Tibial nerve (tissue), 4 donors: ENCODE data around the gene MGLL. TPM values are rescaled to one million over a fixed set of nuclear protein-coding genes. Genes with fewer than 3 reads are reported as not detected.

Experiments
- DNase-seq, 2 donors: peaks; one replicate each; pipeline ENCODE4 v3.0.0-alpha.2; 2019; ENCODE audit warnings: low spot score in 2 of 2
- H3K27ac ChIP-seq, 4 donors: fragments of 200-600 bp; sonication (generic) in 3 of 4; one replicate each; pipeline ENCODE4 v1.5.1; 2017 to 2019; ENCODE audit warnings: mild to moderate bottlenecking in 1 of 4
- H3K27me3 ChIP-seq, 2 donors: fragments of 200-600 bp; sonication (generic) in 1 of 2; one replicate each; pipeline versions ENCODE4 v1.5.1 to v1.6.0; 2017 to 2019
- H3K36me3 ChIP-seq, 3 donors: fragments of 200-600 bp; sonication (generic); one replicate each; pipeline ENCODE4 v1.5.1; 2018 to 2019
- H3K4me1 ChIP-seq, 4 donors: fragments of 200-600 bp; sonication (generic) in 3 of 4; one replicate each; pipeline ENCODE4 v1.5.1; 2017 to 2019
- H3K4me3 ChIP-seq, 4 donors: fragments of 200-600 bp; sonication (generic) in 3 of 4; one replicate each; pipeline ENCODE4 v1.5.1; 2017 to 2019; ENCODE audit warnings: mild to moderate bottlenecking in 1 of 4, moderate library complexity in 1 of 4
- H3K9me3 ChIP-seq, 4 donors: fragments of 200-600 bp; sonication (generic) in 3 of 4; one replicate each; pipeline ENCODE4 v1.5.1; 2017 to 2019
- EP300 ChIP-seq, 2 donors: sonication (generic); formaldehyde crosslinking; IDR thresholded peaks; one replicate each; pipeline ENCODE4 v1.6.1; 2017; ENCODE audit warnings: antibody characterized with exemption in 2 of 2, mild to moderate bottlenecking in 1 of 2
- POLR2A ChIP-seq, 2 donors: fragments of 450-650 bp; IDR thresholded peaks; one replicate each; pipeline ENCODE4 v1.6.1; 2017; ENCODE audit warnings: antibody characterized with exemption in 2 of 2, mild to moderate bottlenecking in 2 of 2, moderate library complexity in 2 of 2
- WGBS, 2 donors: methylation state at CpG; one replicate each; pipeline ENCODE4 v1.1.5; 2018; 5-methylcytosine and 5-hydroxymethylcytosine counted together
- total RNA-seq, 4 donors: library from RNA; depleted of rRNA; stranded (reverse); fragments of >200 nt; gene quantifications; one replicate each; pipeline ENCODE4 v1.1.0, GENCODE V29; 2016
- TF ChIP-seq, protein P1 (sequence below), 5 experiments: fragments of 200-600 bp in 3 of 5; fragments of 450-650 bp in 2 of 5; sonication (generic) in 3 of 5; IDR thresholded peaks; one replicate each; pipeline ENCODE4 v1.5.1; 2016 to 2019; ENCODE audit warnings: antibody characterized with exemption in 5 of 5, mild to moderate bottlenecking in 3 of 5, moderate library complexity in 2 of 5

The MGLL gene
- total RNA-seq, 4 donors from 2014 or later: 67.5 to 96.6 (median 86.1) TPM

DNA sequence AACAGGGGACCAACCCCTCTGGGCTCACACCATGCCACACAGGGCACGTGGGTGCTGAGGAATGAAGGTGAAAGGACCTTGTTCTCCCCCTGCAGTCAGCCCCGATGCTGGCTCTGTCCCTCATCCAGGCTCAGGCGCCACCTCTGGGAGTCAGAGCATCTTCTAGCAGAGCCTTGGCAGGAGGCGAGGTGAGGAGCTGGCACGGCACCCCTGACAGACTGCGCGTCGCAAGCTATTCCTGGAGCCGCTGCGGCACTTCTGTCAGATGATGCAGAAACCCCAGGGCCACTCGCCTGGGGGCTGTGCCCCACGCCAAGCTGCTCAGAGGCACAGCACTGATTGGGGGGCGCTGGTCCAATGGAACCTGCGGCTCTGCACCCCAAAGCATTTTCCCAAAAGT, 62.0 kb downstream of the MGLL start:
- TF ChIP-seq POLR2A (IDR thresholded peaks at IDR 0.05): no peak
- Histone ChIP-seq H3K27ac (no peak overlapping the region), H3K9me3 (no peaks in the 10 kb centered on the region), H3K36me3 (peaks cover 0 to 13% (median 0%) of the 10 kb centered on the region in 3 donors), H3K4me1 (peaks cover 0 to 33% (median 23%) of the 10 kb centered on the region in 4 donors), H3K4me3 (no peak overlapping the region), H3K27me3 (no peaks in the 10 kb centered on the region)
- no peak for DNase-seq
- WGBS, 2 donors: 94 to 95% methylated on average over 7 to 10 of the region's 14 CpGs

DNA sequence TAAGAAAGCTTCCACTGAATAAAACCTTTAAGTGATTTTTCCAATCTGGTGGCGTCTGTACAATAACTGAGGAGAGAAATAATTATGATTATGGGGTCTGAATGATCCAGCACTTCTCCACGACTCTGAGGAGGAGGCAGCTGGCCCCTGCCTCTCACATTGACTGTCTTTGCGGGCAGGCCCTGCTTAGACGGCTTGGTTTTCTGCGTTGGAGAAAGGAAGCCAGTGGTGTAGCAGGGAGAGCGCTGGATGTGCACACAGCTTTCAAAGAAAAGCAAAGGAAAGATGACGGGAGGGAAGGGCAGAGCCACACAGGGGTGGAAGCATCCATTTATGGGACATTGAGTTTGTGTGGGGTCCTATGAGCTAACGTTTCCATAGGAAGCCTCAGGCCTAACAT, 62.5 kb downstream of the MGLL start:
- Histone ChIP-seq H3K36me3 (peaks cover 0 to 13% (median 0%) of the 10 kb centered on the region in 3 donors), H3K4me1 (peaks cover 0 to 33% (median 23%) of the 10 kb centered on the region in 4 donors), H3K27ac (no peak overlapping the region), H3K27me3 (no peaks in the 10 kb centered on the region), H3K9me3 (no peaks in the 10 kb centered on the region), H3K4me3 (no peak overlapping the region)
- TF ChIP-seq EP300 (IDR thresholded peaks at IDR 0.05) (no peak), POLR2A (IDR thresholded peaks at IDR 0.05) (no peak)
- TF ChIP-seq, protein P1, sequence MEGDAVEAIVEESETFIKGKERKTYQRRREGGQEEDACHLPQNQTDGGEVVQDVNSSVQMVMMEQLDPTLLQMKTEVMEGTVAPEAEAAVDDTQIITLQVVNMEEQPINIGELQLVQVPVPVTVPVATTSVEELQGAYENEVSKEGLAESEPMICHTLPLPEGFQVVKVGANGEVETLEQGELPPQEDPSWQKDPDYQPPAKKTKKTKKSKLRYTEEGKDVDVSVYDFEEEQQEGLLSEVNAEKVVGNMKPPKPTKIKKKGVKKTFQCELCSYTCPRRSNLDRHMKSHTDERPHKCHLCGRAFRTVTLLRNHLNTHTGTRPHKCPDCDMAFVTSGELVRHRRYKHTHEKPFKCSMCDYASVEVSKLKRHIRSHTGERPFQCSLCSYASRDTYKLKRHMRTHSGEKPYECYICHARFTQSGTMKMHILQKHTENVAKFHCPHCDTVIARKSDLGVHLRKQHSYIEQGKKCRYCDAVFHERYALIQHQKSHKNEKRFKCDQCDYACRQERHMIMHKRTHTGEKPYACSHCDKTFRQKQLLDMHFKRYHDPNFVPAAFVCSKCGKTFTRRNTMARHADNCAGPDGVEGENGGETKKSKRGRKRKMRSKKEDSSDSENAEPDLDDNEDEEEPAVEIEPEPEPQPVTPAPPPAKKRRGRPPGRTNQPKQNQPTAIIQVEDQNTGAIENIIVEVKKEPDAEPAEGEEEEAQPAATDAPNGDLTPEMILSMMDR (IDR thresholded peaks at IDR 0.05): no peak
- WGBS, 2 donors: 83% methylated on average over 8 of the region's 8 CpGs
- no peak for DNase-seq

DNA sequence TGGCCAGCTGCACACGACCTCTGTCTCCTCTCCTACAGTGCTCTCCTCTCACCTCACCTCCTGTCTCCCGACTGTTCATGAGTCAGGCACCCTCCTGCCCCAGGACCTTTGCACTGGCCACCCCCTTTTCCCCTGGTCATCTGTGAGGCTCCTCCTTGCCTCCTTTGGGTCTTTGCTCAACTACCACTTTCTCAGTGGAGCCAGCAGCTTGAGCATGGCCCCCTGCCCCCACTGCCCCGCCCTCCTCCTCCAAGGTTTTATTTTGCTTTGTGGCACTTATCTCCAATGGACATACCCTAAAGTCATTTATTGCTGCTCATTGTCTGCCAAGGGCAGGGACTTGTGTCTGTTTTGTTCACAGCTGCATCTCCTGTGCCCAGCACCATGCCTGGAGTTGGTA, 64.3 kb downstream of the MGLL start:
- H3K4me1 ChIP-seq: peaks cover 0 to 32% (median 15%) of the 10 kb centered on the region in 4 donors
- peaks cover 0 to 13% (median 0%) of the 10 kb centered on the region in 3 donors for H3K36me3 ChIP-seq
- WGBS, 2 donors: 90 to 92% methylated on average over 3 of the region's 3 CpGs
- H3K27ac ChIP-seq: no peak overlapping the region
- TF ChIP-seq POLR2A (IDR thresholded peaks at IDR 0.05) (no peak), EP300 (IDR thresholded peaks at IDR 0.05) (no peak)
- TF ChIP-seq, protein P1 (IDR thresholded peaks at IDR 0.05): no peak
- no peaks in the 10 kb centered on the region for H3K9me3 ChIP-seq
- H3K4me3 ChIP-seq: no peak overlapping the region
- no peaks in the 10 kb centered on the region for H3K27me3 ChIP-seq
- DNase-seq: no peak

DNA sequence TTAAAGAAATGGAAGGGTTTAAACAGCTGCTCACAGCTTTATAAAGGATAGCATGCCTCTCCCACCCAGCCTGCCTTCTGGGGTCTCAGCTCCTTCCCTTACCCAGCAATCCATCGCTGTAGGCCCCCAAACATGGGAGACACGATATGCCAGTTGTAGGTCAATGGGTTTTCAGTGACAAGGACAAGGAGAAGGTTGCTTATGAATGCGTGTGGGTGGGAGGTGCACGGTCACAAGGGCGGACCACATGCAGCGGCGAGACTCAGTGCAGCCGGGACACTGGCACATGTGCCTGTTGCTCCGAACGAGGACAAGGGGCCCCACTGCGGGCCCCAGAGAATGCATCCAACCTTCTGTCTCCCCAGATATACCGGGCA, 67.0 kb downstream of the MGLL start:
- H3K4me1 ChIP-seq: peaks cover 0 to 28% (median 5%) of the 10 kb centered on the region in 4 donors
- H3K27me3 ChIP-seq: no peaks in the 10 kb centered on the region
- H3K36me3 ChIP-seq: peaks cover 0 to 10% (median 0%) of the 10 kb centered on the region in 3 donors
- 83 to 93% methylated on average over 12 of the region's 12 CpGs for WGBS, 2 donors
- peak overlapping the region in 2 of 4 donors; percentile 28 to 29 for H3K27ac ChIP-seq
- no peak for DNase-seq
- H3K4me3 ChIP-seq: no peak overlapping the region
- no peak for TF ChIP-seq EP300 (IDR thresholded peaks at IDR 0.05)
- no peak for TF ChIP-seq POLR2A (IDR thresholded peaks at IDR 0.05)
- TF ChIP-seq, protein P1 (IDR thresholded peaks at IDR 0.05): no peak
- H3K9me3 ChIP-seq: no peaks in the 10 kb centered on the region

DNA sequence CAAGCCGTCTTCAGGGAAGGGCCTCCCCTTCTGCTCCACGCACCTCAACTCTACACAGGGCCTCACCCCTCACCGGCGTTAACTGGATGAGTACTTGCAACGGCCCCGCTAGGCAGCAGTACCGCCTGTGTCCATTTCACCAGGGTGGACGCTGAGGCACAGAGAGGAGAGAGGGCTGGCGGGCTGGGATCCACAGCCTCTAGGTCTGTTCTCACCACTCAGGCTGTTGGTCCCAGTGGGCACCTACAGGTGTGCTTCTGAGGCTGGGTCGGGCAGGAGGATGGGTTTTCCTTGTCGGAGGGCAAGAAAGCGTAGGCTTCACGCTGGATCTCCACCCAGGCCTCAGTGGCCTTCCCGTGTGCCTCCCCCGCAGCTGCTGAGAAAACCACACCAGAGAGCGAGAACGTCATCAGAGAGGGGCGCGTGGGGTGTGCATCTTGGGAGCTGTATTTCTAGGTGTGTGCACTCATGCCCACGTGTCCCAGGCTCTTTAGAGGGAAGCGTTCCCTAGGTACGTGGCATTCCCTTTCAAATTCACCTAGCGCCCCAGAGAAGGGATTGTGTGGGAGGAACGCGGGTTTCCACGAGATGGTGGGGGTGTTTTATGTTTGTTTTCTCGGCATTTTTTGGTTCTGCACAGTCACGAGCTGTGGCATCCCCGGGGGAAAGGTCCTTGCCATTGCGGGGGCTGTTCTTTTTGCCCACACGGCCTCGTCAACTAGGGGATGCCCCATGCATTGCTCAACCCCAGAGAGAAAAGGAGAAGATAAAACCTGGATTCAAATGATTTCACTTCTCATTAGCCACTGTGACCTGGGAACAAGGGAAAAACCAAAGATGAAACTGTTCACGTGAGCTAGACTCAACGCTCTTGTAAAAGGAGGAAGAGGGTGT, 67.7 kb downstream of the MGLL start:
- DNase-seq: no peak
- TF ChIP-seq, protein P1 (IDR thresholded peaks at IDR 0.05): no peak
- TF ChIP-seq EP300 (IDR thresholded peaks at IDR 0.05): peak in 1 of 2 donors; percentile 59

More for the DNA sequence above, 67.7 kb downstream of the MGLL start:
- 76 to 77% methylated on average over 32 to 34 of the region's 34 CpGs for WGBS, 2 donors
- Histone ChIP-seq H3K27me3 (no peaks in the 10 kb centered on the region), H3K36me3 (peaks cover 0 to 4% (median 0%) of the 10 kb centered on the region in 3 donors), H3K9me3 (no peaks in the 10 kb centered on the region), H3K4me3 (no peak overlapping the region), H3K27ac (peak overlapping the region in 1 of 4 donors; percentile 29), H3K4me1 (peaks cover 0 to 34% (median 8%) of the 10 kb centered on the region in 4 donors)
